ENCODE measurements around the gene JHY.

JHY gene

DNA sequence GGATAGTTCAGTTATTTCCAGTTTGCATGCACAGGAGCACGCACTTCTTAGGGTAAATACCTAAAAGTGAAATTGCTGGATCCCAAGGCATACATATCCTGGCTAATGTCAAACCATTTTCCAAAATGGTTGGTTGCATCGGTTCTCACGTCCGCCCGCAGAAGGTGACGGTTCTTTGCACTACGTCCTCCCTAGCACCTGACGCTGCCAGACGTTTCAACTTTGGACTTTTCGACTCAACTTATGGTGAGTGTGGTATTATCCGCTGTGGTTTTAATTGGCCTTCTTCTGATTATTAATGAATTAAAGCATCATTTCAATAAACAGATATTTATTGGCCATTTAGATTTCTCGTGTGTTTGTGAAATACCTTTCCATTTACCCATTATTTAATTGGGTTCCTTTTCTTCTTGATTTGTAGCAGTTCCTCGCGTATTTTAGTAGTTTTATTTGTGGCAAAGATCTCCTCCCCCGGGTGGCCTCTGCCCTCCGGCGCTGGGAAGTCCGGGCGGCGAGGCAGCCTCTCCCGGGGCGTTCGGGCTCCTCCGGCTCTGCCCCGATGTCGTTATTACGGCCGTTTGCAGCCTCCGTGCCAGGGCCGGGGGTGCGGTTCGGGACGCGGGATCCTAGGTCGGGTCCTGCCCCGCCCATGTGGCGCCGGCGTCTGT is at the start of gene JHY:
TSS of gene JHY (plus strand) at position 571 of the 668 bp plus-strand sequence. CDS start 3,091 bp downstream, outside the sequence.
- TF ChIP-seq, protein P1, sequence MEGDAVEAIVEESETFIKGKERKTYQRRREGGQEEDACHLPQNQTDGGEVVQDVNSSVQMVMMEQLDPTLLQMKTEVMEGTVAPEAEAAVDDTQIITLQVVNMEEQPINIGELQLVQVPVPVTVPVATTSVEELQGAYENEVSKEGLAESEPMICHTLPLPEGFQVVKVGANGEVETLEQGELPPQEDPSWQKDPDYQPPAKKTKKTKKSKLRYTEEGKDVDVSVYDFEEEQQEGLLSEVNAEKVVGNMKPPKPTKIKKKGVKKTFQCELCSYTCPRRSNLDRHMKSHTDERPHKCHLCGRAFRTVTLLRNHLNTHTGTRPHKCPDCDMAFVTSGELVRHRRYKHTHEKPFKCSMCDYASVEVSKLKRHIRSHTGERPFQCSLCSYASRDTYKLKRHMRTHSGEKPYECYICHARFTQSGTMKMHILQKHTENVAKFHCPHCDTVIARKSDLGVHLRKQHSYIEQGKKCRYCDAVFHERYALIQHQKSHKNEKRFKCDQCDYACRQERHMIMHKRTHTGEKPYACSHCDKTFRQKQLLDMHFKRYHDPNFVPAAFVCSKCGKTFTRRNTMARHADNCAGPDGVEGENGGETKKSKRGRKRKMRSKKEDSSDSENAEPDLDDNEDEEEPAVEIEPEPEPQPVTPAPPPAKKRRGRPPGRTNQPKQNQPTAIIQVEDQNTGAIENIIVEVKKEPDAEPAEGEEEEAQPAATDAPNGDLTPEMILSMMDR (conservative IDR thresholded peaks at IDR 0.05; ENCODE audit: low read depth, low read length), result no peak
- H3K4me3 ChIP-seq (ENCODE audit: low read length), result peak within 1 kb of the TSS; percentile 64
- no peak for DNase-seq (ENCODE audit: low read depth)

DNA sequence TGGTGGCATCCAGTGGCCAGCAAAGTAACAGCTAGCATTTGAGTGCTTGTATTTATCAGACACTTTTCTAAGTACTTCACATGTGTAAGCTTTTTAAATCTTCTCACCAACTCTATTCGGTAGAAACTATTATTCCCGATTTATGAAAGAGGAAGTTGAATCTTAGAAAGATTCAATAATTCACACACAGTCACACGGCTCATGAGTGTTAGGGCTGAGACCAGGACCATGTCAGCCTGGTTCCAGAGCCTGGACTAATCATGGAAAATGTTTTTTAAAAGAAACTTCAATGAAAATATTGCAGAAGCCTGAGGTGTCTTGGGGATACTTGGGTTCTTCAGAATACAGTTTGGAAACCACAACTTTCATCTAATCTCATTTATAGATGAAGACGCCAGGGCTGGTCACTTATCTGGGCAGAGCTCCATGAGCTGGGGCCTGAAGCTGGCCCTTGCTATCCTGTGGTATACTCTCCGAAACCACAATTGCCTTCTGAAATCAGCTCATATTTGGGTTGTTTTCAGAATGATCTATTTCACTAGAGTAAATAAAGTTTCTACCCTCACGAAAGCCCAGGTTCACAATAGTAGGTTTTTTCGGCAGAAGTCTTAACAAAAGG is 48.6 kb upstream of the JHY start:
- DNase-seq (ENCODE audit: low read depth), result no peak
- no peak overlapping the region for H3K4me3 ChIP-seq (ENCODE audit: low read length)
- TF ChIP-seq, protein P1 (conservative IDR thresholded peaks at IDR 0.05; ENCODE audit: low read depth, low read length), result no peak

DNA sequence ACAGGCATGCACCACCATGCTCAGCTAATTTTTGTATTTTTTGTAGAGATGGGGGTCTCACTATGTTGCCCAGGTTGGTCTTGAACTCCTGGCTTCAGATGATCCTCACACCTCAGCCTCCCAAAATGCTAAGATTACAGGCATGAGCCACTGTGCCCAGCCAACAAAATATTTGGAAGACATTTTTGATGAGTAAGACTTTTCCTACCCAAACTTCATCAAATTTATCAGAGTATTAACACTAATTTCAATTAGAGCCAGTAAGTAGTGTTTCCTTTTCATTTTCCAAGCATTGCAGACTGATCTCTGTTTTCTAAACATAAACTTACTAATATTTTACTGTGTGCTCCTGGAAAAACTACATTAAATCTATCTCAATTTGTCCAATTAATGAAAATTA is 45.6 kb upstream of the JHY start:
- TF ChIP-seq, protein P1 (conservative IDR thresholded peaks at IDR 0.05; ENCODE audit: low read depth, low read length), result no peak

DNA sequence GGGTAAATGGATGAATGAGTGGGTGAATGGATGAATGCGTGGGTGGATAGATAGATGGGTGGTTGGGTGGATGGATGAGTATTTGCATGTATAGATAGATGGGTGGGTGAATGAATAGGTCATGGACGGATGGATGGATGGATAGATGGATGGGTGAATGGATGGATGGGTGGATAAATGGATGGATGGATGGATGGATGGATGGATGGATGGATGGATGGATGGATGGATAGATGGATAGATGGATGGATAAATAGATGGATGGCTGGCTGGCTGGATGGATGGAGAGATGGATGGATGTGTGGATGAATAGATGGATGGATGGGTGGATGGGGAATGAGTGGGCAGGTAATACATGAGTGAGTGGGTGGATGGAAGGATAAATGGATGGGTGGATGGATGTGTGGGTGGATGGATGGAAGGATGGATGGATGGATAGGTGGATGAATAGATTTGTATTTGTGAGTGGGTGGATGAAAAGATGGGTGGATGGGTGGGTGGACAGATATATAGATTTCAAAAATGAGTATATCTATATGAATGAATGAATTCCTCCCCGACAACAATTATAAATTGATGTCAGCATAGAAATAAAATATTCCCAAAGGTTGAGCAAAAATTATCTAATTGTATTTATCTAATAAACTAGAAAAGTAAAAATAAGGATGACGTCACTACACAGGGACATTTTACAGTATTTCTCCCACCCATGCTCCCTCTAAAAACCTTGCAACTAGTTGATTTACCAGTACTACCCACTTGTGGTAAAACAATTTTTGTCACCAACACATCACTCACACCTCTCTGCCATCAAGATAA is 44.8 kb upstream of the JHY start:
- H3K4me3 ChIP-seq (ENCODE audit: low read length), result no peak overlapping the region
- TF ChIP-seq, protein P1 (conservative IDR thresholded peaks at IDR 0.05; ENCODE audit: low read depth, low read length), result no peak
- no peak for DNase-seq (ENCODE audit: low read depth)

More for the DNA sequence above, 45.6 kb upstream of the JHY start:
- H3K4me3 ChIP-seq (ENCODE audit: low read length), result no peak overlapping the region
- DNase-seq (ENCODE audit: low read depth), result no peak

DNA sequence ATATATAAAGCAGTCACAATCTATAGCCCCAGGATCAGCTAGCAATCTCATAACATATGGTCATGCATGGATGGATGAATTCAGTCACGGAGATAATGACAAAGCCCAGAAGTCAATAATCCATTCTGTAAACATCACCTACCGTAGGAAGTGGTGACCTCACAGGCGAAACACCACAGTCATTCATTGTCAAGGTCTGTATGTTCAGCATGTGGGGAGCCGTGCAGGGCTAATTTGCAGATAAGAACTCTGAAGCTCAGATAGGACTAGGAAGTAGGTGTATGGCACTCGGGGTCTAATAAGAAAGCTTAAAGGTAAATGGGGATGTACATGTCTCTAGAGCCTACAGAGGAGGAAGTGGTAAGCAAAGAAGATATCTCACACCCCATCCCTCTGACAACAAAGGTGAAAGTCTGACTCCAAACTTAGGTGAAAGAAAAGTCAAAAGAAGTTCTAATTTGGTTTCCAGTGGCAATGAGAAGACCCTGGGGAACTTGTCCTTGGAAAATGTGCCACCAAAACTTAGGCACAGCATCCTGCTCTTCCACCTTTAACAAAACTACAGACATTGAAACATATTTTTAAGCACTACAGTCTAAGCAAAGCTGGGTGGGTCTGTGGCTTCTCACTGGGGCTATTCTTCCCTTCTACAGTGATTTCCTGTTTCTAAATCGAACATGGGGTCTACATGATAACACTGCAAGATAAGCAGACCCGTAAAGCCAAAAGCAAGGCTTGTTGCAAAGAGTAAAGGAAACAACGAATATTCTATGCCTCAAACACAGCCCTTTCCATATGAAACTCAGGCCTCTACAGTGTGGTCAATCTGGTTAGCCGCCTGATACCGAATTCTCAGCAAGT is 39.0 kb upstream of the JHY start:
- no peak for DNase-seq (ENCODE audit: low read depth)
- TF ChIP-seq, protein P1 (conservative IDR thresholded peaks at IDR 0.05; ENCODE audit: low read depth, low read length), result no peak
- no peak overlapping the region for H3K4me3 ChIP-seq (ENCODE audit: low read length)

DNA sequence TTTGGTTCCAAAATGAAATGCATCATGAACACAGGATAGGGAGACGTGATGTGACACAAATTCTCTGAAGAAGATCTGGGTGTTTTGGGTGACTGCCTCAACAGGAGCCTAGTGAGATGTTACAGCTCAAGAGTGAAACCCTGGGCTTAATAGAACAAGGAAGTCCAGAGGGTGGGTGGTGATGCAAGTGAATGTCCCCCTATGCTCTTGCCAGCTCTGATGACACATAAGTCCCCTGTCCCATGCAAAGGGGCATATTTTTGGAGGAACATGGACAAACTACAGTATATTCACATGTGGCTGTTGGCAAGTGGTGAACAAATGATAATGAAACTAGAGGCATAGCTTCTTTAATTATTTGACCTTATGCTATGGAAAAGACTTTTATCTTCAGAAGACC is 35.1 kb upstream of the JHY start:
- no peak overlapping the region for H3K4me3 ChIP-seq (ENCODE audit: low read length)
- DNase-seq (ENCODE audit: low read depth), result no peak
- TF ChIP-seq, protein P1 (conservative IDR thresholded peaks at IDR 0.05; ENCODE audit: low read depth, low read length), result no peak
